Measurements from ENCODE around the gene TUFT1.

DNA sequence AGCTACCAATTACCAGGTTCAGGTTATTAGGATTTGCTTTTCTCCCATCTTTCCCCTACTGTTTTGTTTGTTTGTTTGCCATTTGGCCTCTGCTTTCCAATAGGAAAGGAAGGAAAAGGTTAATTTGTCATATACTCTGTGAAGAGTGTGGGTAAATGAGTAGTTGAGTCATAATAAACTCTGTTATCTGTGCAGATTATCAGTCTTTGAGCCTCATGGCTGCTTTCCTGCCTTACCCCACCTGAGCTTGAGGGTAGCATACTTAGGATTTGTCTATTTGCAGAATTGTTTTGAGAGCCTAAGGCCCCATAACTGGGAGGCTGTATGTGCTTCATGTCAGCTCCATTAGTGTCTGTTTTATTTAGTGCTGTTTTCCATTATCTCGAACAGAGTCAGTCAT, 38.8 kb downstream of the TUFT1 start:
- TF ChIP-seq, protein P1, sequence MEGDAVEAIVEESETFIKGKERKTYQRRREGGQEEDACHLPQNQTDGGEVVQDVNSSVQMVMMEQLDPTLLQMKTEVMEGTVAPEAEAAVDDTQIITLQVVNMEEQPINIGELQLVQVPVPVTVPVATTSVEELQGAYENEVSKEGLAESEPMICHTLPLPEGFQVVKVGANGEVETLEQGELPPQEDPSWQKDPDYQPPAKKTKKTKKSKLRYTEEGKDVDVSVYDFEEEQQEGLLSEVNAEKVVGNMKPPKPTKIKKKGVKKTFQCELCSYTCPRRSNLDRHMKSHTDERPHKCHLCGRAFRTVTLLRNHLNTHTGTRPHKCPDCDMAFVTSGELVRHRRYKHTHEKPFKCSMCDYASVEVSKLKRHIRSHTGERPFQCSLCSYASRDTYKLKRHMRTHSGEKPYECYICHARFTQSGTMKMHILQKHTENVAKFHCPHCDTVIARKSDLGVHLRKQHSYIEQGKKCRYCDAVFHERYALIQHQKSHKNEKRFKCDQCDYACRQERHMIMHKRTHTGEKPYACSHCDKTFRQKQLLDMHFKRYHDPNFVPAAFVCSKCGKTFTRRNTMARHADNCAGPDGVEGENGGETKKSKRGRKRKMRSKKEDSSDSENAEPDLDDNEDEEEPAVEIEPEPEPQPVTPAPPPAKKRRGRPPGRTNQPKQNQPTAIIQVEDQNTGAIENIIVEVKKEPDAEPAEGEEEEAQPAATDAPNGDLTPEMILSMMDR (IDR thresholded peaks at IDR 0.05; ENCODE audit: control extremely low read depth in 1 of 3, insufficient read depth in 1 of 3, low read depth in 1 of 3, low read length in 3 of 3), result no peak
- no peak for TF ChIP-seq RNF2 (IDR thresholded peaks at IDR 0.05; ENCODE audit: borderline replicate concordance, low read depth, low read length, missing control alignments, poor library complexity, severe bottlenecking)
- TF ChIP-seq, protein P2, sequence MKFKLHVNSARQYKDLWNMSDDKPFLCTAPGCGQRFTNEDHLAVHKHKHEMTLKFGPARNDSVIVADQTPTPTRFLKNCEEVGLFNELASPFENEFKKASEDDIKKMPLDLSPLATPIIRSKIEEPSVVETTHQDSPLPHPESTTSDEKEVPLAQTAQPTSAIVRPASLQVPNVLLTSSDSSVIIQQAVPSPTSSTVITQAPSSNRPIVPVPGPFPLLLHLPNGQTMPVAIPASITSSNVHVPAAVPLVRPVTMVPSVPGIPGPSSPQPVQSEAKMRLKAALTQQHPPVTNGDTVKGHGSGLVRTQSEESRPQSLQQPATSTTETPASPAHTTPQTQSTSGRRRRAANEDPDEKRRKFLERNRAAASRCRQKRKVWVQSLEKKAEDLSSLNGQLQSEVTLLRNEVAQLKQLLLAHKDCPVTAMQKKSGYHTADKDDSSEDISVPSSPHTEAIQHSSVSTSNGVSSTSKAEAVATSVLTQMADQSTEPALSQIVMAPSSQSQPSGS (IDR thresholded peaks at IDR 0.05; ENCODE audit: low read length), result no peak
- no peak for TF ChIP-seq EZH2 (IDR thresholded peaks at IDR 0.05; ENCODE audit: low read depth, low read length, severe bottlenecking)
- no peak for TF ChIP-seq SIN3A (conservative IDR thresholded peaks at IDR 0.05 in 1 of 2, IDR thresholded peaks at IDR 0.05 in 1 of 2; ENCODE audit: low read depth in 1 of 2, low read length in 2 of 2)
- TF ChIP-seq BACH1 (IDR thresholded peaks at IDR 0.05; ENCODE audit: low read length), result no peak
- no peak for TF ChIP-seq SP1 (IDR thresholded peaks at IDR 0.05; ENCODE audit: low read depth, low read length)
- no peak for TF ChIP-seq CREB1 (IDR thresholded peaks at IDR 0.05)
- TF ChIP-seq, protein P3, sequence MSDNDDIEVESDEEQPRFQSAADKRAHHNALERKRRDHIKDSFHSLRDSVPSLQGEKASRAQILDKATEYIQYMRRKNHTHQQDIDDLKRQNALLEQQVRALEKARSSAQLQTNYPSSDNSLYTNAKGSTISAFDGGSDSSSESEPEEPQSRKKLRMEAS (IDR thresholded peaks at IDR 0.05), result no peak
- no peak for TF ChIP-seq MAFK (IDR thresholded peaks at IDR 0.05; ENCODE audit: low read depth, low read length)
